HG02642 (cell line): Measurements from ENCODE around the gene CHAC1.
"Not testable (repeated sequence)": the region's sequence is repeated elsewhere in the genome, so short reads cannot be mapped to it uniquely, and the experiment has no call there.

Source experiments
- ATAC-seq: cut with Tn5 transposase; IDR thresholded peaks from one replicate; pipeline ENCODE4 v1.9.1; 2021; ENCODE audit warnings: mild to moderate bottlenecking; ENCODE audit not compliant: unreplicated experiment, poor library complexity

CHAC1 gene

GRCh38 chr15:40936709-40937666, 16.3 kb upstream of the CHAC1 start:
- ATAC-seq, result no peak

- ATAC-seq, result no peak
Measured at GRCh38 chr15:40937762-40938535, 15.3 kb upstream of the CHAC1 start.

DNA sequence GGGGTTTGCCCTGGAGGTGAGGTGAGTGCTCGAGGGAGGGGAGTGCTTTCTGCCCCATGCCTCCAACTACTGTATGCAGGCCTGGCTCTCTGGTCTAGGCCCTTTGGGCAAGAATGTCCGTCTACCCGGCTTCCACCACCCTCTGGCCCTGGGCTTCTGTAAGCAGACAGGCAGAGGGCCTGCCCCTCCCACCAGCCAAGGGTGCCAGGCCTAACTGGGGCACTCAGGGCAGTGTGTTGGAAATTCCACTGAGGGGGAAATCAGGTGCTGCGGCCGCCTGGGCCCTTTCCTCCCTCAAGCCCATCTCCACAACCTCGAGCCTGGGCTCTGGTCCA, 14.8 kb upstream of the CHAC1 start:
- no peak for ATAC-seq

DNA sequence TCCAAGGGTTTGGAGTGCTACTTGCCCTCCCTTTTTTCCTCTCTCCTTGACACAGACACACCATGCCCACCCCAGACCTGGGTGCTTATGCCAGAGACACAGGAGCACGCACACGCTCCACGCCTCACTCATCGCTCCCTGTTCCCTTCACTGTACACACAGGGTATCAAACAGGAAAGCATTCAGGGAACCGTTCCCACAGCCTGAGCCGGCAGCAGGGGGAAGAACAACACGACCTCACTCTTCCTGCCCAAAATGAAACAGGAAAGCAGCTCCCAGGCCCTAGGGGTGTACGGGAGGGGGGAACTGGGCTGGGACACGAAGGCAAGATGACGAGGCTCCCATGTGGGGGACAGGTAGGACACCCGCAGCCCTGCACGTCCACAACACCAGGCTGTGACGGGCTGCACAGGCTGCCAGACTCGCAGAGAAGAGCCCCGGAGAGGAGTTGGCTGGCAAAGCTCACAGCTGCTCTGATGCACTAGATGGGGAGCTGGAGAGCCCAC, 12.9 kb upstream of the CHAC1 start:
- ATAC-seq, result no peak

GRCh38 chr15:40941068-40941527, 12.2 kb upstream of the CHAC1 start:
- ATAC-seq, result no peak

DNA sequence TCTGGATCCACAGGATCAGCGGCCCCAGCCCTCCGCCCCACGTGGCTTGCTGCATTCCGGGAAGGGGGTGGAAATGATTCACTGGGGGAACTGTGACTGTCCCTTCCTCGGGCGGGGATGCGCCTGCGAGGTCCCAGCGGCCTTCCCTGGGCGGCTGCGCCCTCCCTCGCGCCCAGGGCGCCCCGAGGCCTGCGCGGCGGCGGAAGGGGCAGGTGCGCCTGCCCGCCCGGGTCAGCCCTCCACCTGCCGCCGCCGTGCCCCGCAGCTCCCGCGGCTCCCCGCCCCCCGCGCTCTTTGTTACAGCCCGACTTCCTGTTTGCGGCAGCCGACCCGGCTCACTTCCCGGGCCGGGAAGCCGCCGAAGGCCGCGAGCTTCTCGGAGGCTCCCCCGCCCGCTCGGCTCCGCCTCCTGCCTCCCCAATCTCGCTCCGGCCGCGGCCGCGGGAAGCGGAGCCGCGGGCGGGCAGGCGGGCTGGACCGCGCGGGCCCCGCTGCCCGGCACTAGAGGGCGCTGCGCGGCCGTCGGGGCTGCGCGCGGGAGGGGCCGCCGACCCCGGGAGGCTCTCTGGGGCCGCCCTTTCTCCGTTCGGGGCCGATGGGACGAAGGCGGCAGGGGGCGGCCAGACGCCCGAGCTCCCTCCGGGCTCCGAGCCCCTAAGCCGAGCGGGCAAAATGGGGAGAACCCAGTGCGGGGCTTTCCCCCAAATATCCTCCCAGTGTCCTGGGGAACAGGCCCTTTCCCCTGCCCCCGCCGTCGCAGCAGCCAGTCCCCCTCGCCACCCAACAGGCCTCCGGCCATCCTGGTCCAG, 11.5 kb upstream of the CHAC1 start:
- ATAC-seq, result peak; percentile 79

GRCh38 chr15:40942337-40942854, 10.9 kb upstream of the CHAC1 start:
- peak; percentile 6 for ATAC-seq

GRCh38 chr15:40942878-40943277, 10.4 kb upstream of the CHAC1 start:
- no peak for ATAC-seq

DNA sequence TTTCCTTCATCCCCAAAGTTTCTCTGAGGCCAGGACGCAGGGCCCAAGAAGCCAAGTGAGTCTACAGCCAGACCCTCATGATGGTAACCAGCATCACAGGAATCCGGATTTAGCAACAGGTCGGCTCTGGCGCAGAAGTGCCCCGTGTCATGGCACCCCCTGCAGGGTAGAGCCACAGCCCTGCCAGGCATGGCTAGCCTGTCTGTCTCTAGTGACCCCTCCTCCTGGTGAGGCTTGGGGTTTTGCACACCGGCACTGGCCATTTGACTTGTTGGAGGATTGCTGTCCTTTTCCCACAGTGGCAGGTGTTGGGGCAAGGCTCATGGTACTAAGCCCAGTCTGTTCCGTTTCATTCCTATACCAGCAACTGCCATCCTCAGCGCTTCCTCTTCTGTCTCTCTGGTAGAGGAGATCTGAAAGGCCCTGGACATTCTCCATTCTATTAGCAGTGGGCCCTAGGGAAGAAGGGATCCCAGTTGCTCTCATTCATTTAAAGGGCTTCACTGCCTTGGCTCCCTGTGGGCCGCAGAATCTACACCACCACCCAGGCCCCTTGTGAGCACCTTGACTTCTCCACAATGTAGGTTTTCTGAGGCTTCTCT, 9.4 kb upstream of the CHAC1 start:
- no peak for ATAC-seq

- no peak for ATAC-seq
Measured at GRCh38 chr15:40944510-40945296, 8.6 kb upstream of the CHAC1 start.

- ATAC-seq, result no peak
Measured at GRCh38 chr15:40948706-40949473, 4.4 kb upstream of the CHAC1 start.

GRCh38 chr15:40949756-40950207, 3.5 kb upstream of the CHAC1 start:
- ATAC-seq, result no peak

DNA sequence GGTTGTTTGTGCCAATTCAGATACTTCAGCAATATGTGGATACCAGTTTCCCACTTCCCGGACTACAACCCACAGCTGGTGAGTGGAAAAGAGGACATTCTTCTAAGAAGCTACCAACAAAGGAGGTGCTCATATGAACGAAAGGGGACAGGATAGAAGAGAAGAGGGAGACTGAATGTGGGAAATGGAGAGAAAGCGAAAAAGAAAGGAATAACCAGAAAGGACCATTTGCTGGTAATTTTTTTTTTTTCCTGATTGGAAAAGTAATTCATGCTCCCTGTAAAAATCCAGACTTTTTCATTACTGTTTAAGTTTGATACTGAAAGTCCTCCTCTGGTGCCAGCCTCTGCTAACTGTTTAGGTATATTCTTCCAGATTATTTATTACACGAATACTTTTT, 1.5 kb upstream of the CHAC1 start:
- ATAC-seq, result no peak

- ATAC-seq, result no peak
Measured at GRCh38 chr15:40952301-40952900, 870 bp upstream of the CHAC1 start.

GRCh38 chr15:40953713-40954074, 423 bp downstream of the CHAC1 start:
- no peak for ATAC-seq

DNA sequence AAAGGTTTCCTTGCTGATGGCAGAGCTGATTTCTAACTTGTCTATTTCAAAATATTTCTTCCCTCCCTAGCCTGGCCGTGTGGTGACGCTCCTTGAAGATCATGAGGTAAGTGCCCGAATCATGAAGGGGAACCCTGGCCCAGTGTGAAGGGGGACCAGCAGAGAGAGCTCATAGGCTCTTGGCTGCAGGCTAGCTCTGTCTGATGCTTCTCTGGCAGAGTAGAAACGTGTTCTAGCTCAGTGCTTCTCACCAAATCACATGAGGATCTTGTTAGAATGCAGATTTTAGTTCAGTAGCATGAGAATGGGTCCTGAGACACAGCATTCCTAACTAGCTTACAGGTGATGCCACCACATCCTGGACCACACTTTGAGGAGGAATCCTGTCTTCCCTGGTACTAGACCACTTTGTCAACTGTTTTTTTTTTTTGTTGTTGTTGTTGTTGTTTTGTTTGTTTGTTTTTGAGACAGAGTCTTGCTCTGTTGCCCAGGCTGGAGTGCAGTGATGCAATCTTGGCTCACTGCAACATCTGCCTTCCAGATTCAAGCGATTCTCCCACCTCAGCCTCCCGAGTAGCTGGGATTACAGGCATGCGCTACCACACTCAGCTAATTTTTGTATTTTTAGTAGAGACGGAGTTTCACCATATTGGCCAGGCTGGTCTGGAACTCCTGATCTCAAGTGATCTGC, 1.0 kb downstream of the CHAC1 start:
- ATAC-seq, result not testable (repeated sequence)
